Measurements from ENCODE around the gene LRRC34.

Gene LRRC34

DNA sequence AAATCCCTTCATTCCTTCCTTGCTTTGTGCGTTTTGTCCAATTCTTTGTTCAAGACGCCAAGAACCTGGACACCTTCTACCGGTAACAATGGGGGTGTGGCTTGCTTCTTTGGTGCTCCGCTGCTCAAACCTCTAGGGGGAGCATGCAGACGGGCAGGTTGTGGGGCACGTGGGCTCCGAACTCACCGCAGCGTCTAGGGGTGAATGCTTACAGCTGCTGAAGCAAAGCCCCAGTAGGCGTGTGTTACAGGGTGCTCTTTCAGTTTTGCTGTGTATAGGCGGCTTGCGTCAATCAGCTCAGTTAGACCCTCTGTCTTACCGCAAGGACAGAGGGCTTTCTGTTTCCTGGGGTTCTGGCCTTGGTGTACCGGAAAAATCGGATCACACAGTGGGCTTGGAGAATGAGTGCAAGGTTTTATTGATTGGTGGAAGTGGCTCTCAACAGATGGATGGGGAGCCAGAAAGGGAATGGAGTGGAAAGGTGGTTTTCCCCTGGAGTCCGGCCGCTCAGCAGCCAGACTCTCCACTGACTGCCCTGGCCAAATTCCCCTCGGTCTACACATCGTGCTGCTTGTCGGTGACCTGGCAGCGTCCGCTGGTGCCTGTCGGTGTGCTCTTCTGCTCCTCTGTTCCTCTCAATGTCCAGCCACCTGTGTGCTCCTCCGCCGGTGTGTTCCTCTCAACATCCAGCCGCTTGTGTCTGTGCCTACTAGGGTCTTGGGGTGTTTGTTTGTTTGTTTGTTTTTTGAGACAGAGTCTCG is 1.2 kb upstream of the LRRC34 start:
- DNase-seq, result peak; percentile 82 to 88

DNA sequence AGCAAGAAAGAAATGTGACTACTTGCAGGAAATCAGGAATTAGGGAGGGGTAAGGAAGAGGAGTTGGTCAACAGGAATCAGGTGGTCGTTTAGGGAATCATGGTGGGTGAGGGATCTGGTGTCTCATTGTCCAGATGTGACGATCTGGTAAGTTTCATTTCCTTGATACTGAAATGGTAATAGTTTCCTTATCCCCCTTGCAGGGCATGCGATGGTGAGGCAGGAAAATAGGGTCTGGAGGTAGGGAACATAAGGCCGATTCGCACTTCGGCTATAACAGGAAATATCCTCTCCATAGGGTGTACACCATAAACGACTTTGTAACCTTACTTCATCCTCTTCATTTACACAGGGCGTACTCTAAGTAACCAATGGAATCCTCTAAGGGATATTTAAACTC is 574 bp upstream of the LRRC34 start:
- peak in 1 of 2 donors; percentile 7 for DNase-seq

DNA sequence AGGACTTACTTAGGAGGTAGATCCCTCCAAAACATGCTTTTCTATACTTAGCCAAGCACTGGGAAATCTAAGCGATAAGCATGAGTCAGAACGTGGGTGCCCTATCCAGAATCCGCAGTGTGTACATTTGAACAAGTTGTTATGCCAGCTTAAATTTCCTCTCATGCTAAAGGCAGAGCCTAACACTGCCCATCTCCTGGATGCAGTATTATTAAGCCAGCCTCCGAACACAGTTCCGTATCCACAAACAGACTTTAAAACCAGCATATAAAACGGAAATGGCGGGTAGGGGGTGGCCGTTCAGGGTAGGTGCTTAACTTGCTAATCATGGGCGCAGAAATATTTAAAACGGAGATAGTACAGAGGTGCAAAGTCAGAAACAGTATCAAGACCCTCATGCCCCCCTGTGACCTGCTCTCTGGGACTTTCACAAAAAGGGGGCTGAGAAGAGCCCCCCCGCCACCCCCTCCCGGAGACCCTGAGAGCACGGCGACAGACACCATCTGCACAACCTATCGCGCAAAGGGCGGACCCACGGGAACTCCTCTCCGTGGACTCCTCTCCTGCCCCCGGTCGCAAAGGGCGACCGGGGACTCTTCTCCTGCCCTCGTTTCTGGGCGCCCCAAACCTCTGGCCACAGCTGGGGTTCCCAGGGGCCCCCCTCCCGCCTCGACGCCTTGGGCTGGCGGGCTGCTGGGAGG is 923 bp downstream of the LRRC34 start:
- DNase-seq, result peak in 1 of 2 donors; percentile 9

DNA sequence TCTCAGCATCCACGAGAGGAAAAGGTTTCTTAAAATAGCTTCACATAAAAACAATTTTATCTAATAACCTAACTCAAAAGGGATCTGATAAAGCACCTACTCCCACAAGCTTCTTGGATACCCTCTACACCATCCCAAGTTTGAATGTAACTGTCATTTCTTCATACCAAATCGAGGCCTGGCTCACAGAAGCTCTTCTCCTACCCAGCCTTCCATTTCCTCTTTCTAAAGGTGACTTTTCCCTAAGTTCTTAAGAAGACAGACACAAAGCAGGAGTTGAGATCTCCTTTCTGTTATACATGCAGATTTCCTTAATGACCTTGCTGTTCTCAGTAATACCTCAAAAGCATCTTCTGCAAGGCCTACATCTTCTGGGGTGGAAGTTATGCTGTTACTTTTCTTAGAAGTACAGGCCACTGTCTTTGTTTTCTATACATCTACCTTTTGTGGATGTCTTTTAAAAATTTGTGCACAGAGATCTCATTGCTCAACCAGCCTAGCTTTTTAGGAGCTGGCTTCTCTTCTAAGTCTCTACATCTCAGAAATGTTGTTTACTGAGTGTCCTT is 3.4 kb downstream of the LRRC34 start:
- DNase-seq, result no peak

DNA sequence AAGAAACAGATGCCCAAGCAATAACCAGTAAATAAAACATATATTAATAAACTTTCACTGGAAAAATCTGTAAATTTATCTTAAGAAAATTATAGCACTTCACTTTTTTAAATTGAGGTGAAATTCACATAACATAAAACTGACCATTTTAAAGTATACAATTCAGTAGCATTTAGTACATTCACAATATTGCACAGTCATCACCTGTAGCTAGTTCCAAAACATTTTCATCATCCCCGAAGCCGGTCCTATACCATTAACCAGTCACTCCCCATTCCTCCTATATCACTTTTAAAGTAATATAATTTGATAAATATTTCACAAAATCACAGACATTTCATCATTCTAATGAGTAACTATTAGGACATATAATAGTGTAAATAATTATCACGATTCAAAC is 8.0 kb downstream of the LRRC34 start:
- no peak for DNase-seq

DNA sequence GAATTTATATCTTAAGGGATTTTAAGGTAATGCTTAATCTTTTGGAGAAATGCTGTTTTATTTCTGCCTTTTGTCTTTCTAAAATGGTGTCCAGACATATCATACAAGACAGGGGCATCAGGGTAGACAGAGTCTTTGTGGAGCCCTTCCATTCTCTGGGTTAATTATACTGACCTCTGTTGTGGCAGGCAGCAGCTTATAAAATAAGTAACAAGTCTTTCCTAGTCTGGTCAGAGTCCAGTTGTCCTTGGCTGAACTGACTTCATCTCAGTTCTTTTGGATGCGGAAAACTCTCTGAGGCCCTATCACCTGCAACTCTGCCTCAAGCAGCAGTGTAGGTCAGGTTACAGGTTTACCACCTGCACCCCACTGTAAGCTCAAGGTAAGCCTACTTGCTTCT is 20.3 kb downstream of the LRRC34 start:
- DNase-seq, result no peak

DNA sequence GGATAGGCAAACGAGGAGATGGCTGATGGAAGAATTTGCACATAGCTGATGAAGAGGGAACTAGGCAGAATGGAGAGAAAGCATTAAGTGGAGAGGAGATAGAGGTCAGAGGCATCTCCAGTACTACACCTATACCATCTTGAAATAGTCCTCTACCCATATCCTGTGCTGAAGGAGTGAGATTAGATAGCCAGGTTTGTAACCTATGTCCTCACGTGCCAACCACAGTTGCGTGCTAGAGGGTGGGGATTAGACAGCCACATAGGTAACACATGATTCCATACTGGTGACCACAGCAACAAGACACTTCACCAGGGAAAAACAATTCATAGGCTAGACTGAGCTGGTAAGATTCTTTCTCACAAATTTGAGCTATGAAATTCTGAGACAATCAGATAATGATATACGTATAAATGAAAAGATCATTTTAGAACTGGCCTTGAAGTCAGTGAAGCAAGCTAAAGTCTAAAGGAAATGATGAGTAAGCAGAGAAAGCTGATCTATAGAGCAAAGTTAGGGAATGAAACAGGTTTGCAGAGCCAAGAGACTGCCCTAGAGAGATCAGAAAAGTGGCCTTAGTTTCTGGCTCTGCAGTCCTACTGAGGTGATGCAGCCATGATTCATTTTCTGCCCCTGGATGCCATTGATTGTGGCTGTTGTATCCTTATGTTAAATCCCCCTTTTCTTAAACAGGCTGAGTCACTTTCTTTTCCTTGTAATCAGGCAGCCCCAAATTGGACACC is 21.8 kb downstream of the LRRC34 start:
- no peak for DNase-seq

DNA sequence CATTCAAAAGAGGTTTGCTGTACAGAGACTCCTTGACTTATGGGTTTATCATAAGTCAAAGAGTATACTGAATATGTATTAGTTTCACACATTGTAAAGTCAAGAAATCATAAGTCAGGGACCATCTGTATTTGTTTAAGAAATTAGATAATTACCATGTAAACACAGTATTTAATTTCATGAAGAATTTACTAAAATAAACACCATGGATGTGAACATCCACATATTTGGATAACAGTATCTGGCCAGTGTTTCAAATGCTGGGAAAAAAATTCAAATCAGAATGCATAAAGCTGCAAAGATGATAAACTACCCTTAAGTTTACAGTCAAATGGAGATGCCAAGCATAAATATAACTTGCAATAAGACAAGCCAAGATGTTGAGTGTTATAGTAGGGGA is 22.5 kb downstream of the LRRC34 start:
- no peak for DNase-seq

DNA sequence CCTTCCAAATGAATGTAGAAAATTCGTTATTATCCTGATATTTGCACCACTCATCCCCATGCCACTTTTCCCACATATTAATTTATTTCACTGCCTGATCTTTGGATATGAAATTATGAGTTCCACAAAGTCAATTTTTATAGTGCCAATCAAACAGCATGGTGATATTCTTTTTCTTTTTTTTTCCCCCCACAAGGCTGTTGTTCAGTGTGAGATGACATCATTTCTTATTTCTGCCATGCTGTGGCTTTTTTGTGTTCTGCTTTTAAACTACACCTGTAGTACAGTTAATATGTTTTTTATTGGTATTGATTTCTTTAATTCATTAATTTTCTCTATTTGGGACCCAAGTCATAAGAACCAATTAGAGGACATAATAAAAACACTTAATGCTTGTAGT is 24.9 kb downstream of the LRRC34 start:
- DNase-seq, result no peak

DNA sequence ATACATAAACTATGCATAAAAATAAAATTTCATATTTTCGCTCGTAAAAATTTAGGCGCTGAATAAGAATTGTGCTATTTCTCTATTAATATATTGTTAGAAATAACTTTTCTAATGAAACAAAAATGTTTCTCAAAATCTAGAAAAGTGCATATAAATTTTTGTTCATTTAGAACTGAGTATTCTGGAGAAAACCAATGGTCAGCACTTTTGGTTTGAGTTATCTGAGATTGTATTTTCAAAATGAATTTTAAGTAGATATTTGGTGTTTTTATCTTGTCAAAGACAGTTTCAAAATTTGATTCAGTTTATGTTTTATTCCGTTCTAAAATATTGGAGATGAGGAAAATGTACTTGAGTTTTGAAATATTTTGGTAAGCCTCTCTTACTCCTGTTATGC is 25.6 kb downstream of the LRRC34 start:
- DNase-seq, result no peak

DNA sequence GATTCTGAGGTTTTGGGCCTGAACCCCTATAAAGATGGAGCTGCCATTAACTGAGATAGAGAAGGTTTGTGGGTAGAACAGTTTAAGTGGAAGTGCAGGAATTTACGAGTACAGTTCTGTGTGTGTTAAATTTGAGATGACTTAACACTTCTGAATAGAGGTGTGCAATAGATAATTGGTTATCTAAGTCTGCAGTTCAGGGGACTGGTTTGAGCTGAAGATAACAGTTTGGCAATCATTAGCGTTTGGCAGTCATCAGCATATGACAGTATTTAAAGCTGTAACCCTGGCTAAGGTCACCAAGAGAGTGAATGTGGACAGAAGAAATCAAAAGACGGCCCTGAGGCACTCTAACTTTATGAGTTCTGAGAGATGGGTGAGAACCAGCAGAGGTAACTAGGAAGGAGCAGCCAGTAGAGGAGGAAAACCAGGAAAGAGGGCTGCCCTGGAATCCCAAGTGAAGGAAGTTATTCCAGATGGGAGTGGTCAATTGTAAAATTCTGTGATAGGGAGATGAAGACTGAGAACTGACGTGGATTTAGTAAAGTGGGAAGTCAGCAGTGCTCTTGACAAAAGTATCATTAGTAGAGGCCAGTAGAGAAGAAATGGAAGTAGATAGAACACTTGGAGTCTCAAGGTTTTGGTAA is 31.4 kb downstream of the LRRC34 start:
- DNase-seq, result no peak

DNA sequence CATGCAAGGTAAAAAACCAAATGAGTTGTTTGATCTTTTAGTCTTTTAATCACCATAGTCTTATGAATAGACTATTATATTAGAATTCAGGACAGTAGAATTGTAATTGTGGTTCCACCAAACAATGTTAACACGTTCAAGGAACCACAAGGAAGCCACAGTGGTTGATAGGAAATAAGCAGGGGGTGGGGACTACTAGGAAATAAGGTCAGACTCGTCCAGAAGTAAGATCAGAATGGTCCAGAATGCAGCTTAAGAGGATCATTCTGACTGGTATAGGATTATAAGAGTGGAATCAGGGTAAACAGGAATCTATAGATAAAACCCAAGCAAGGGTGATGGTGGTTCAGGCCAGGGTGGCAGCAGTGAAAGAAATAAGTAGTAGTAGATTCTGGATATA is 32.0 kb downstream of the LRRC34 start:
- DNase-seq, result peak in 1 of 2 donors; percentile 14

DNA sequence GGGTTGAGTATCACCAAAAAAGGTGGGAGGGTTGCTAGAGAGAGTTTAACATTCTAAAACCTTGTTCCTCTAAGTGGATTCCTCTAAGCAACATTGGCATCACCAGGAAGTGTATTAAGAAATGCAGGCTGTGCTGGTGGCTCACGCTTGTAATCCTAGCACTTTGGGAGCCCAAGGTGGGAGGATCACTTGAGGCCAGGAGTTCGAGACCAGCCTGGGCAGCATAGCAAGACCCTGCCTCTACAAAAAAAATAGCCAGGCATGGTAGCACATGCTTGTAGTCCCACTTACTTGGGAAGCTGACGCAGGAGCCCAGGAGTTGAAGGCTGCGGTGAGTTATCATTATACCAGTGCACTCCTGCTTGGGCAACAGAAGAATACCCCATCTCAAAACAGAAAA is 34.9 kb downstream of the LRRC34 start:
- DNase-seq, result no peak

DNA sequence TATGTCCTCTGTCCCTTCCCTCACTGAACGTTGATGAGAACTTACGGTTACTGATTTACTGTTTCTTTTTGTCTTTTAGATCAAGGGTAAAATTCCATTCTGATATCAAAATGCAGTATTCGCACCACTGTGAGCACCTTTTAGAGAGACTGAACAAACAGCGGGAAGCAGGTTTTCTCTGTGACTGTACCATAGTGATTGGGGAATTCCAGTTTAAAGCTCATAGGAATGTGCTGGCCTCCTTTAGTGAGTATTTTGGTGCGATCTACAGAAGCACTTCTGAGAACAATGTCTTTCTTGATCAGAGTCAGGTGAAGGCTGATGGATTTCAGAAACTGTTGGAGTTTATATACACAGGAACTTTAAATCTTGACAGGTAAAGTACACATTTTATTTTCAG is 38.5 kb downstream of the LRRC34 start:
- peak in 1 of 2 donors; percentile 23 for DNase-seq

DNA sequence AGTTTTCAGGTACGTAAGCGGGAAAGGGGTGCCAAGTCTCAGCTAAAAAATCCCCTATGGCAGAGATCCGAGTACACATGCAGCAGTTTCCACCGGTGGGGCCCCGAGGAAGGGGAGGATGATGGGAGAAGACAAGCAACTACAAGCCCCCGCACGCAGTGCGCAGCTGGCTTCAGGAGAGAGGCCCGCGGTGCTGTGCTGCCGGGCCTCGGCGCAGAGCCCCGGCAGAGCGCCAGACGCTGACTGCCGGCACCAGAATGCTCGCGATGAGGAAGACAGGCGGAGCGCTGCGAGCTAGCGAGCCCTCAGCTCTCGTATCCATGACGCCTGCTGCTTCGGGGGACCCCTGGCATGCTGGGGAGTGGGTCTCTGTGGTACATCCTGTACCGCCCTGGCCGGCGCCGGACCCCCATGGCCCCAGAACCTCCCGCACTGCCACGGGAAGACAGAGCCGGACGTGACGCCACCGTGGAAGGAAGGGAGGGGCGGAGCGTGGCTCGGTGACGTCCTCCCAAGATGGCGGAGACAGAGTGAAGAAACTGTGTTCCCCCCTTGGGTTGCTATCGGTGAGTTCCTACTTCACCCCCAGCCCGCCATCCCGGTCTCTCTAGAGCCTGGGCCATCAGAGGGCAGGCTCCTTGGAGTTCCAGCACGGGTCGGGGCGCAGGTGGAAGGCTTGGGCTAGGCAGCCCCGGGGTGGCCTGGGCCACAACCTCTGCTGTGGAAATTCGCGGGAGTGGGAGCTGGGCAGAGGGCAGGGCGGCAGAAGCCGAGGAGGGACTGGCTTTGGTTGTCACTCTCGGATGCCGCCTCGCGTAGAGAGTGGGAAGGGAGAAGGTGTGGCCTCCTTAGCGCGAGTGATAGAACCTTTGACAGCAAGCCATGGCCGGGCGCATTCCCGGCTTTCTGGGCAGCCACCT is 39.5 kb downstream of the LRRC34 start, which contains the start of gene MYNN:
Gene MYNN, plus strand, starts transcription at position 500 of the 920 bp plus-strand sequence. CDS start 900 bp downstream, outside the sequence.
- DNase-seq, result peak; percentile 91 to 92

DNA sequence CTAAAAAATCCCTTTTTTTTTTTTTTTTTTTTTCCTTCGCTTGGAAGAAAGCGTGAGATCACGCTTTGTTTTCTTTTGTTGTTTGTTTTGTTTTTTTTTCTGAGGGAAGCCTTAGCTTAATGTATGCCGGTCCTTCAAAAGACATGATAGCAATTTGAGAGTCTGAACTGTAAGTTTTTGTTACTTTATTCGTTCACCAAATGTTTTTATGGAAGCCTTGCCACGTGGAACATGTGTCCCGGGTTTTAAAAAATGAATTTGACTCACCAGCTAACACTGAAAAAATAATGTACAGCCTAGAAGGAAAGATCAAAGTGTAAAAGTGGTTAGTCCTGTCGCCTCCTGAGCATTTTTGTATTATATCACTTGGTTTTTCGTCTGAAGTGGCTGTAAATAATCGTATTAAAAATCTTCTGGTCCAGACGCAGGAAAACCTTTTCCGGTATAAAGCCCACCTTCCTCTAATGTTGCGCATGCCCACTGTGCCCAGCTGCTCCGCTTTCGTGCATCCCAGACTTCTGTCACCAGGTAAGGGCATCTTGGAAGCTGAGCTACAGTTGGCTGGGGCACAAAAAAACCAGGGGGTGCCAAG is 40.3 kb downstream of the LRRC34 start:
- peak in 1 of 2 donors; percentile 76 for DNase-seq

DNA sequence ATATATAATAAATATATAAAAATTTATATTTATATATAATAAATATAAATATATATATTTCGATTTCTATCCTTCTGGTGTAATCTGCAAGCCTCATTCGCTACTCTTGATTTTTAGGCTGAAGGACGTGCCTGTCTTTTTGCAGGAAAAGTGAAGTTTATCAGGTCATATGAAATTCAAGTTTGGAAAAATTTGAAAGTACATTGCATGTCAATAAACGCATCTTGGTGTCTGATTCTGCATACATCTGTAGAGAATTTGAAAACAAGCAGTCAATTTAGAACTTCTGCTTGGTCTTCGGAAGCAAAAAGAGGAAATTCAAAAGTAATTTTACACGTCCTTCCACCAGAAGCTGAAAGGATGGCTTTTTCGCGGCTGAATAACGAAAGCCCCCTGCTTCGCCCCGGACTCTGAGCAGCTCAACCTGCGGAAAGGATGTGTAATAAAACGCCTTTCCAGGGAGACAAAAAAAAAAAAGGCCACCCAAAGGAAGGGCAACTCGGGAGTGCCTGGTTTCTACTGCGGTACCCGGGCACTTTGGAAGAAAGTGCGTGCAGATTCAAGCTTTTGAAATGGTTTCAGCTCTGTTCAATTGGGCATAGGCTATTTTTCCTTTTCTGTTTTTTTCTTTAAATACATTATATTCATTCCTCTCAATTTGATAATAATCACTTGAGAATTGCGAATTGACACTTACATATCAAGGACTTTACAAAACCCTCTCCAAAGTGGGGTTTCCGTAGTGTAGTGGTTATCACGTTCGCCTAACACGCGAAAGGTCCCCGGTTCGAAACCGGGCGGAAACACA is 41.0 kb downstream of the LRRC34 start:
- DNase-seq, result peak; percentile 69 to 93

DNA sequence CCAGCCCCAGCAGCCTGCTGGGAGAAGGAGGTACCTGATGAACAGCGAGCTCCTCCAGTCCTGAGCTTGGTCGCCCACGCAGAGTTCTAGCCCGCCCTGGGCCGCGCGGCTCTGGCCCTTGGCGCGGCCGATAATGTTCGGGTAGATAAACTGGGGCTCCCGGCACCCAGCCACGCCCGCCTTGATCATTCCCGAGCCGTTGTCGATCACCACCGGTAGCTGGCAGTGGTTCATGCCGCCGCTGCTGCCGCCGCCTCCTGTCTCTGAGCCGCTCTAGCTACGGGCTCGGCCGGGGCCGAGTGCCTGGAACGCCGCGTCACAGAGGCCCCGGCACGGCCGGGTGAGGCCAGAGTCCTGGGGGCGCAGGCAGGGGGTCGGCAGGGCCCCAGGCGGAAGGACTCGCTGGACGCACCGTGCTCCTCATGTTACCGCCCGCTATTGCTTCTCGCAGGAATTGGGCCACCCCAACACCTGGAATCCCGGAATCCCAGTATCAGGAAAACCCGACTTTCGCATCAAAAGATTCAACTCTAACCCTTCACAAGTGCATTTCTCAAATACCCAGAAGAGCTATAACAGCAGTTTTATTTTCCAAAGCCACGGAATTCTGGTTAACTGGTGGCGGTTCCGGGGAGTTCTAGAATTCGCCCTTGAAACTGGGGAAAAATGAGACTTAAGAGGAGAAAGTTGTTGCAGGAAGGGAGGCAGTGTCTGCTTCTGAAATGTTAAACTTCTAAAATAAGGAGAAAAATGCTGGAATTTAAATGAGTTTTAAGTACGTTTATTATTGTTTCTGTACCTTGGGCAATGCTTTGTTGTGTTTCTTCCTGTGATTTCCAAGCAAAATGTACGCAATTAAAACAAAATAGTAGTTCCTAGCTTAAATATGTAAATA is 43.2 kb downstream of the LRRC34 start, which contains the start of gene ACTRT3:
Gene ACTRT3, minus strand, starts transcription at position 275 of the 895 bp plus-strand sequence. Its CDS starts 41 bp downstream, at position 234.
- peak; percentile 67 to 69 for DNase-seq
